Liver (tissue), 9 donors: ENCODE data around the gene NFIA. TPM values are rescaled to one million over a fixed set of nuclear protein-coding genes. Genes with fewer than 3 reads are reported as not detected.
"Not testable (repeated sequence)": the region's sequence is repeated elsewhere in the genome, so short reads cannot be mapped to it uniquely, and the experiment has no call there.

Source experiments
- DNase-seq: peaks from one replicate; pipeline ENCODE4 v3.0.0-alpha.2; 2017; ENCODE audit warnings: low spot score
- H3K27ac ChIP-seq, 2 donors: one replicate each; pipeline ENCODE4 v1.7.0; 2013; ENCODE audit warnings: inconsistent platforms in 2 of 2, low read length in 2 of 2, control low read depth in 1 of 2, low read depth in 1 of 2, mild to moderate bottlenecking in 1 of 2
- H3K27me3 ChIP-seq, 4 donors: one replicate each; pipeline versions ENCODE4 v1.6.1 to v1.7.0; 2013; ENCODE audit warnings: low read length in 3 of 4, inconsistent platforms in 1 of 4, mild to moderate bottlenecking in 1 of 4, moderate library complexity in 1 of 4; ENCODE audit not compliant: control insufficient read depth in 4 of 4, insufficient read depth in 4 of 4
- H3K36me3 ChIP-seq, 4 donors: one replicate each; pipeline versions ENCODE4 v1.6.1 to v1.7.0; 2013; ENCODE audit warnings: low read length in 3 of 4, mild to moderate bottlenecking in 3 of 4, low read depth in 1 of 4, moderate library complexity in 1 of 4; ENCODE audit not compliant: control insufficient read depth in 4 of 4, insufficient read depth in 3 of 4
- H3K4me1 ChIP-seq, 4 donors: one replicate each; pipeline versions ENCODE4 v1.6.1 to v1.7.0; 2013; ENCODE audit warnings: low read length in 3 of 4, mild to moderate bottlenecking in 3 of 4, moderate library complexity in 1 of 4; ENCODE audit not compliant: control insufficient read depth in 4 of 4, insufficient read depth in 4 of 4
- H3K4me3 ChIP-seq, 3 donors: one replicate each; pipeline versions ENCODE4 v1.6.1 to v1.7.0; 2013; ENCODE audit warnings: low read length in 3 of 3, control low read depth in 1 of 3, low read depth in 1 of 3, mild to moderate bottlenecking in 1 of 3
- H3K9ac ChIP-seq, 2 donors: one replicate each; pipeline ENCODE4 v1.7.0; 2013; ENCODE audit warnings: low read length in 2 of 2, mild to moderate bottlenecking in 2 of 2, moderate library complexity in 2 of 2, control low read depth in 1 of 2, low read depth in 1 of 2
- H3K9me3 ChIP-seq, 4 donors: one replicate each; pipeline versions ENCODE4 v1.6.1 to v1.7.0; 2013; ENCODE audit warnings: low read length in 3 of 4; ENCODE audit not compliant: control insufficient read depth in 4 of 4
- EGR1 ChIP-seq, 2 donors: IDR thresholded peaks; 2 replicates each; pipeline ENCODE4 v1.6.1; 2016 to 2018; ENCODE audit warnings: antibody characterized with exemption in 2 of 2, low read depth in 2 of 2
- FOXA1 ChIP-seq: IDR thresholded peaks from 2 replicates; pipeline ENCODE4 v1.6.1; 2016; ENCODE audit warnings: antibody characterized with exemption
- FOXA2 ChIP-seq: IDR thresholded peaks from 2 replicates; pipeline ENCODE4 v1.6.1; 2016; ENCODE audit warnings: antibody characterized with exemption
- GABPA ChIP-seq, 2 donors: IDR thresholded peaks in 1 of 2; conservative IDR thresholded peaks in 1 of 2; 2 replicates each; pipeline ENCODE4 v1.6.1; 2016; ENCODE audit warnings: antibody characterized with exemption in 2 of 2, mild to moderate bottlenecking in 1 of 2, moderate library complexity in 1 of 2
- HNF4A ChIP-seq, 2 donors: conservative IDR thresholded peaks; 2 replicates each; pipeline ENCODE4 v1.6.1; 2016; ENCODE audit warnings: antibody characterized with exemption in 2 of 2, mild to moderate bottlenecking in 2 of 2
- HNF4G ChIP-seq: IDR thresholded peaks from 2 replicates; pipeline ENCODE4 v1.6.1; 2016; ENCODE audit warnings: antibody characterized with exemption
- JUND ChIP-seq, 2 donors: IDR thresholded peaks; 2 replicates each; pipeline ENCODE4 v1.6.1; 2016; ENCODE audit warnings: antibody characterized with exemption in 2 of 2
- NR2F2 ChIP-seq: IDR thresholded peaks from 2 replicates; pipeline ENCODE4 v1.6.1; 2016; ENCODE audit warnings: antibody characterized with exemption
- RAD21 ChIP-seq, 2 donors: IDR thresholded peaks; 2 replicates each; pipeline ENCODE4 v1.6.1; 2016; ENCODE audit warnings: antibody characterized with exemption in 2 of 2, mild to moderate bottlenecking in 2 of 2
- RXRA ChIP-seq, 2 donors: IDR thresholded peaks; 2 replicates each; pipeline ENCODE4 v1.6.1; 2017 to 2018; ENCODE audit warnings: antibody characterized with exemption in 2 of 2, mild to moderate bottlenecking in 1 of 2
- SP1 ChIP-seq: IDR thresholded peaks from 2 replicates; pipeline ENCODE4 v1.6.1; 2018; ENCODE audit warnings: antibody characterized with exemption, mild to moderate bottlenecking
- TAF1 ChIP-seq: conservative IDR thresholded peaks from 2 replicates; pipeline ENCODE4 v1.6.1; 2016; ENCODE audit warnings: antibody characterized with exemption, mild to moderate bottlenecking
- YY1 ChIP-seq: IDR thresholded peaks from 2 replicates; pipeline ENCODE4 v1.6.1; 2016; ENCODE audit warnings: antibody characterized with exemption, mild to moderate bottlenecking
- WGBS: extraction: QIAGEN DNeasy Blood & Tissue Kit; methylation state at CpG from one replicate; pipeline ENCODE4 v1.1.7; 2013; 5-methylcytosine and 5-hydroxymethylcytosine counted together
- polyA plus RNA-seq, 2 donors: library from polyadenylated mRNA; stranded (reverse) in 1 of 2; unstranded in 1 of 2; fragments of 200-250 nt in 1 of 2; fragments of >200 nt in 1 of 2; fragmentation: Nextera tagmentation in 1 of 2; extraction: Ambion mirVana in 1 of 2; gene quantifications; one replicate each; pipeline versions ENCODE4 v1.2.1 to v1.2.3, GENCODE V29; 2013 to 2015
- total RNA-seq, 2 donors: library from RNA; depleted of rRNA; stranded (reverse); fragments of >200 nt; gene quantifications; one replicate each; pipeline ENCODE4 v1.2.3, GENCODE V29; 2014
- TF ChIP-seq, protein P1 (sequence below): IDR thresholded peaks from 2 replicates; pipeline ENCODE4 v1.6.1; 2016; ENCODE audit warnings: antibody characterized with exemption
- TF ChIP-seq, protein P2 (sequence below): IDR thresholded peaks from 2 replicates; pipeline ENCODE4 v1.6.1; 2016; ENCODE audit warnings: antibody characterized with exemption
- TF ChIP-seq, protein P3 (sequence below): IDR thresholded peaks from 2 replicates; pipeline ENCODE4 v1.6.1; 2016; ENCODE audit warnings: antibody characterized with exemption
- TF ChIP-seq, protein P4 (sequence below): fragments of 150-350 bp; IDR thresholded peaks from 2 replicates; pipeline ENCODE4 v1.5.1; 2017; ENCODE audit warnings: improper control_type of control experiment, low read depth, low read length; ENCODE audit not compliant: missing input control
- TF ChIP-seq, protein P5 (sequence below): IDR thresholded peaks from 2 replicates; pipeline ENCODE4 v1.6.1; 2016; ENCODE audit warnings: antibody characterized with exemption, mild to moderate bottlenecking
- donor health status: healthy.
- donor health status: healthy.
- donor health status: healthy.
- donor health status: healthy.
- donor health status: healthy.

Gene NFIA
- total and polyA plus RNA-seq, 4 donors: 6.8 to 53.7 (median 22.2) TPM

DNA sequence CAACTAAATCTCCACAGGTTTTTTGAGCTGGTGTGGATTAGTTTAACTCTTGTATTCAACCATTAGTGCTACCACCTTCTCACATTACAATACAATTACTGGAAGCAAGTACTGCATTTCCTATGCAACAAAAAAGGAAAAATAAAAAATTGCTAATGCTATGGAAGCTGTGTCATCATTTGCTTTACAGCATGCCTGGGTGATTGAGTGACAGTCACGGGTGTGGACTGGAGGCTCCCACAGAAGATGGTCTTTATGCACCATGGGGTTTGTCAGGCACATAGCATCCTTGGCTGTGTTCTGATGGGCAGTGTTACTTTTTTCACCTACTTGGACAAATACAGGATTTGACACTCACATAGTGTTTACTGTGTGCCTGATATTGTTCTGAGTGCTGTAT is 380.3 kb downstream of the NFIA start:
- Histone ChIP-seq H3K27me3 (no peaks in the 10 kb centered on the region), H3K4me1 (no peaks in the 10 kb centered on the region), H3K36me3 (peaks cover 2 to 11% (median 6%) of the 10 kb centered on the region in 4 donors), H3K9ac (no peak overlapping the region), H3K4me3 (no peak overlapping the region), H3K27ac (no peak overlapping the region), H3K9me3 (no peaks in the 10 kb centered on the region)
- no peak for DNase-seq
- WGBS: 96% methylated on average over 1 of the region's 1 CpG
- TF ChIP-seq, protein P1, sequence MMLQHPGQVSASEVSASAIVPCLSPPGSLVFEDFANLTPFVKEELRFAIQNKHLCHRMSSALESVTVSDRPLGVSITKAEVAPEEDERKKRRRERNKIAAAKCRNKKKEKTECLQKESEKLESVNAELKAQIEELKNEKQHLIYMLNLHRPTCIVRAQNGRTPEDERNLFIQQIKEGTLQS: no peak
- TF ChIP-seq, protein P2, sequence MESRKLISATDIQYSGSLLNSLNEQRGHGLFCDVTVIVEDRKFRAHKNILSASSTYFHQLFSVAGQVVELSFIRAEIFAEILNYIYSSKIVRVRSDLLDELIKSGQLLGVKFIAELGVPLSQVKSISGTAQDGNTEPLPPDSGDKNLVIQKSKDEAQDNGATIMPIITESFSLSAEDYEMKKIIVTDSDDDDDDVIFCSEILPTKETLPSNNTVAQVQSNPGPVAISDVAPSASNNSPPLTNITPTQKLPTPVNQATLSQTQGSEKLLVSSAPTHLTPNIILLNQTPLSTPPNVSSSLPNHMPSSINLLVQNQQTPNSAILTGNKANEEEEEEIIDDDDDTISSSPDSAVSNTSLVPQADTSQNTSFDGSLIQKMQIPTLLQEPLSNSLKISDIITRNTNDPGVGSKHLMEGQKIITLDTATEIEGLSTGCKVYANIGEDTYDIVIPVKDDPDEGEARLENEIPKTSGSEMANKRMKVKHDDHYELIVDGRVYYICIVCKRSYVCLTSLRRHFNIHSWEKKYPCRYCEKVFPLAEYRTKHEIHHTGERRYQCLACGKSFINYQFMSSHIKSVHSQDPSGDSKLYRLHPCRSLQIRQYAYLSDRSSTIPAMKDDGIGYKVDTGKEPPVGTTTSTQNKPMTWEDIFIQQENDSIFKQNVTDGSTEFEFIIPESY: no peak
- no peak for TF ChIP-seq GABPA (IDR thresholded peaks at IDR 0.05 in 1 of 2, conservative IDR thresholded peaks at IDR 0.05 in 1 of 2)
- TF ChIP-seq, protein P3, sequence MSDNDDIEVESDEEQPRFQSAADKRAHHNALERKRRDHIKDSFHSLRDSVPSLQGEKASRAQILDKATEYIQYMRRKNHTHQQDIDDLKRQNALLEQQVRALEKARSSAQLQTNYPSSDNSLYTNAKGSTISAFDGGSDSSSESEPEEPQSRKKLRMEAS: no peak
- TF ChIP-seq YY1: no peak
- TF ChIP-seq HNF4A (conservative IDR thresholded peaks at IDR 0.05): no peak
- no peak for TF ChIP-seq RXRA (IDR thresholded peaks at IDR 0.05)
- TF ChIP-seq EGR1 (IDR thresholded peaks at IDR 0.05; ENCODE audit: low read depth in 2 of 2): no peak
- TF ChIP-seq RAD21 (IDR thresholded peaks at IDR 0.05): no peak
- no peak for TF ChIP-seq FOXA2
- no peak for TF ChIP-seq TAF1
- TF ChIP-seq NR2F2: no peak
- TF ChIP-seq HNF4G: no peak

DNA sequence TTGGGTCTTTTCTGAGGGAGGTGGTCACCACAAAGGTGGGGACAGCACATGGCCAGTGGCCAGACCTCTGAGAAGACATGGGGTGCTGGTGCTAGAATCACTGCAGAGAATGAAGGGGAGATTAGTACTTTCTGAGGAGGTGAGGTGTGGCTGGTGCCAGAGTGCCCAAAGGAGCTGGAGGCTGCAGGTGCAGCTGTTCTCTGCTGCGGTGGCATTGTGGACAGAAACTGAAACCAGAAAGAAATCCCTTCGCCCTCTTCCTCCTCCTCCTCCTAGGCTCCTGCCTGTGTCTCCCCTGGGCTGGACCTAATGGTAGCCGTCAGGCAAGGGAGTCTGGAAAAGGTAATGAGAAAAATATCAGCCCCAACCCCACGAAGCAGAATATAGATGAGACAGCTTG is 380.9 kb downstream of the NFIA start:
- 81% methylated on average over 4 of the region's 4 CpGs for WGBS
- no peak for DNase-seq
- TF ChIP-seq, protein P3: no peak
- TF ChIP-seq FOXA1: no peak
- TF ChIP-seq, protein P1: no peak
- TF ChIP-seq SP1: no peak
- no peak for TF ChIP-seq TAF1
- TF ChIP-seq, protein P4, sequence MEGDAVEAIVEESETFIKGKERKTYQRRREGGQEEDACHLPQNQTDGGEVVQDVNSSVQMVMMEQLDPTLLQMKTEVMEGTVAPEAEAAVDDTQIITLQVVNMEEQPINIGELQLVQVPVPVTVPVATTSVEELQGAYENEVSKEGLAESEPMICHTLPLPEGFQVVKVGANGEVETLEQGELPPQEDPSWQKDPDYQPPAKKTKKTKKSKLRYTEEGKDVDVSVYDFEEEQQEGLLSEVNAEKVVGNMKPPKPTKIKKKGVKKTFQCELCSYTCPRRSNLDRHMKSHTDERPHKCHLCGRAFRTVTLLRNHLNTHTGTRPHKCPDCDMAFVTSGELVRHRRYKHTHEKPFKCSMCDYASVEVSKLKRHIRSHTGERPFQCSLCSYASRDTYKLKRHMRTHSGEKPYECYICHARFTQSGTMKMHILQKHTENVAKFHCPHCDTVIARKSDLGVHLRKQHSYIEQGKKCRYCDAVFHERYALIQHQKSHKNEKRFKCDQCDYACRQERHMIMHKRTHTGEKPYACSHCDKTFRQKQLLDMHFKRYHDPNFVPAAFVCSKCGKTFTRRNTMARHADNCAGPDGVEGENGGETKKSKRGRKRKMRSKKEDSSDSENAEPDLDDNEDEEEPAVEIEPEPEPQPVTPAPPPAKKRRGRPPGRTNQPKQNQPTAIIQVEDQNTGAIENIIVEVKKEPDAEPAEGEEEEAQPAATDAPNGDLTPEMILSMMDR: no peak
- TF ChIP-seq, protein P2: no peak
- TF ChIP-seq RXRA (IDR thresholded peaks at IDR 0.05): no peak
- TF ChIP-seq HNF4A (conservative IDR thresholded peaks at IDR 0.05): no peak
- no peak for TF ChIP-seq YY1
- no peak for TF ChIP-seq RAD21 (IDR thresholded peaks at IDR 0.05)
- TF ChIP-seq, protein P5, sequence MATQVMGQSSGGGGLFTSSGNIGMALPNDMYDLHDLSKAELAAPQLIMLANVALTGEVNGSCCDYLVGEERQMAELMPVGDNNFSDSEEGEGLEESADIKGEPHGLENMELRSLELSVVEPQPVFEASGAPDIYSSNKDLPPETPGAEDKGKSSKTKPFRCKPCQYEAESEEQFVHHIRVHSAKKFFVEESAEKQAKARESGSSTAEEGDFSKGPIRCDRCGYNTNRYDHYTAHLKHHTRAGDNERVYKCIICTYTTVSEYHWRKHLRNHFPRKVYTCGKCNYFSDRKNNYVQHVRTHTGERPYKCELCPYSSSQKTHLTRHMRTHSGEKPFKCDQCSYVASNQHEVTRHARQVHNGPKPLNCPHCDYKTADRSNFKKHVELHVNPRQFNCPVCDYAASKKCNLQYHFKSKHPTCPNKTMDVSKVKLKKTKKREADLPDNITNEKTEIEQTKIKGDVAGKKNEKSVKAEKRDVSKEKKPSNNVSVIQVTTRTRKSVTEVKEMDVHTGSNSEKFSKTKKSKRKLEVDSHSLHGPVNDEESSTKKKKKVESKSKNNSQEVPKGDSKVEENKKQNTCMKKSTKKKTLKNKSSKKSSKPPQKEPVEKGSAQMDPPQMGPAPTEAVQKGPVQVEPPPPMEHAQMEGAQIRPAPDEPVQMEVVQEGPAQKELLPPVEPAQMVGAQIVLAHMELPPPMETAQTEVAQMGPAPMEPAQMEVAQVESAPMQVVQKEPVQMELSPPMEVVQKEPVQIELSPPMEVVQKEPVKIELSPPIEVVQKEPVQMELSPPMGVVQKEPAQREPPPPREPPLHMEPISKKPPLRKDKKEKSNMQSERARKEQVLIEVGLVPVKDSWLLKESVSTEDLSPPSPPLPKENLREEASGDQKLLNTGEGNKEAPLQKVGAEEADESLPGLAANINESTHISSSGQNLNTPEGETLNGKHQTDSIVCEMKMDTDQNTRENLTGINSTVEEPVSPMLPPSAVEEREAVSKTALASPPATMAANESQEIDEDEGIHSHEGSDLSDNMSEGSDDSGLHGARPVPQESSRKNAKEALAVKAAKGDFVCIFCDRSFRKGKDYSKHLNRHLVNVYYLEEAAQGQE: no peak
- TF ChIP-seq GABPA (IDR thresholded peaks at IDR 0.05 in 1 of 2, conservative IDR thresholded peaks at IDR 0.05 in 1 of 2): no peak
- TF ChIP-seq NR2F2: no peak
- TF ChIP-seq JUND (IDR thresholded peaks at IDR 0.05): no peak
- Histone ChIP-seq H3K9me3 (no peaks in the 10 kb centered on the region), H3K36me3 (peaks cover 2 to 11% (median 6%) of the 10 kb centered on the region in 4 donors), H3K27ac (no peak overlapping the region), H3K27me3 (no peaks in the 10 kb centered on the region), H3K9ac (no peak overlapping the region), H3K4me1 (no peaks in the 10 kb centered on the region), H3K4me3 (no peak overlapping the region)

DNA sequence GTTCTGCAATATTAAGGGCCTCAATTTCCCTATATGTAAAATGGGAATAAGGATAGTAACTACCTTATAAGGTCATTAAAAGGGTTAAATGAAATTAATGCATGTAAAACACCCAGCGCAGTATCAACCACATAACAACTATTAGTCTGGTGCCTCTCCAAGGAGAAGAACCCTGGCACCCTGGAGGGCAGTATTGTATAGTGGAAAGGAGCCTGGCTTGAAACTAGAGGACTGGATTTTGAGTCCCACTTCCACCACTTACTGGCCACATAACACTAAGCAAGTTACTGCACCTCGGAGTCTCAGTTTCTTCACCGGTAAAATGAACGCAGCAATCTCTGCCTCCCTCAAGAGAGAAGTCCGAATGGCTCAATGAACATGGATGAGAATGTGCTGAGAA is 385.5 kb downstream of the NFIA start:
- H3K27me3 ChIP-seq, H3K36me3 ChIP-seq, DNase-seq, H3K4me3 ChIP-seq, H3K4me1 ChIP-seq, H3K27ac ChIP-seq, H3K9ac ChIP-seq, H3K9me3 ChIP-seq: not testable (repeated sequence)
- WGBS: 96% methylated on average over 5 of the region's 5 CpGs
